ENCODE results near the gene S100PBP.

DNA sequence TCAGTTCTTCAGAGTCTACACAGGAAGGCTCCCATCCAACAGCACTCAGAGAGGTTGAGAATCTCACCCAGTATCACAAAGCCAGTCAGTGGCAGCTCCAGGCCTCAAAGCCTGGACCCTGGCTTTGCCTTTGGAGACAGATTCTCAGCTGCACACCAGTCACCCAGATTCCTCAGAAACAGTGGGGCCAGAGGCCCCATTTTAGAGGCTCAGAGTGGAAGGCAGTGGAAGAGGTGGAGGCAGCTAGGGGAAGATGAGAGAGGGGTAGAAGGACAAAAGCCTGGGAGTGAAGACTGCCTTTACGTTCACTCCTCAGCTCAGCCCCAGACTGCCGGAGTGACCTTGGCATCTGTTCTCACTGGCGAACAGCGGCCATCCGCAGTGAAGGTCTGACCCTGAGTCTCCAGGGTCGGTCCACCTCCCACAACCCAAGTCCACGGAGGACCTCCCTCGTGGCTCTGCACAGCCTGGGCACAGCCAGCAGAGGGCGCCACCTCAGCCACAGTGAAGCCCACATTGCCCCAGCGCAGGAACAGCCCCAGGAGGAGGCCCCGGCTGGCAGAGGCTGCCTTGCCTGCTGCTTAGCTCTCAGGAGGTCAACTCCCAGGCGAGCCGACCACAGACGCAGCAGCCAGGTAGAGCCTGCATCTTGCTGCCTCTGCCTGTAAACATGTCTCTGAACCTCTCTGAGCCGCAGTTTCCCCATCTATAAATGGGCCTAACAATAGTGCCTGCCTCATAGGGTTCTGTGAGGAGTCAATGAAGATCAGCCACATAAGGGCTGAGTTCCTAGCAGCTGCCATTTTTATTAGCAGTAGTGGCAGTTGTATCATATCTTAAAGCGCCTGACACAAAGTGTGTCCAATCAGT lies 59.1 kb downstream of the S100PBP start:
- TF ChIP-seq CTCF (IDR thresholded peaks at IDR 0.05) (peak; percentile 77 to 91 (median 85)), POLR2A (IDR thresholded peaks at IDR 0.05) (no peak)
